Measurements from ENCODE around the gene CBX8. TPM values are rescaled to one million over a fixed set of nuclear protein-coding genes. Genes with fewer than 3 reads are reported as not detected.

Gene CBX8
- total and polyA plus RNA-seq, 2 of the 13 experiments (the other 11 are each of a cell fraction or from before 2014, with no cell fraction given): 0.34 to 12.6 TPM

- TF ChIP-seq ZNF407 (CRISPR knock-in tag; IDR thresholded peaks at IDR 0.05; ENCODE audit: not compliant biosample characterization): no peak
- peak; percentile 24; the same call in 1 of the 2 replicates for TF ChIP-seq SRF (IDR thresholded peaks at IDR 0.05; ENCODE audit: low read depth, low read length)
- TF ChIP-seq ZNF513 (CRISPR knock-in tag; conservative IDR thresholded peaks at IDR 0.05): 0 out of 2 replicates have a peak, but pooled peaks have one; percentile 10
- TF ChIP-seq NFKBIZ (CRISPR knock-in tag; IDR thresholded peaks at IDR 0.05): peak; percentile 84; the same call in 1 of the 2 replicates
- TF ChIP-seq ZNF256 (CRISPR knock-in tag; conservative IDR thresholded peaks at IDR 0.05): no peak
- TF ChIP-seq RXRB (CRISPR knock-in tag; IDR thresholded peaks at IDR 0.05; ENCODE audit: borderline replicate concordance): peak; percentile 92
- no peak for TF ChIP-seq ZNF841 (CRISPR knock-in tag; IDR thresholded peaks at IDR 0.05; ENCODE audit: borderline replicate concordance)
- TF ChIP-seq SP140L (CRISPR knock-in tag; IDR thresholded peaks at IDR 0.05; ENCODE audit: borderline replicate concordance): no peak
- peak; percentile 84 for TF ChIP-seq REPIN1 (CRISPR knock-in tag; IDR thresholded peaks at IDR 0.05; ENCODE audit: borderline replicate concordance, low read depth)
- TF ChIP-seq ZNF24 (IDR thresholded peaks at IDR 0.05): no peak
- peak; percentile 49; the same call in 1 of the 2 replicates for TF ChIP-seq MYC (CRISPR knock-in tag; IDR thresholded peaks at IDR 0.05; ENCODE audit: borderline replicate concordance)
Measured at GRCh38 chr17:79821331-79822095, 24.6 kb upstream of the CBX8 start (continued).

Measured in HepG2 (cell line).